HepG2 (cell line): ENCODE results near the gene RBM23. TPM values are rescaled to one million over a fixed set of nuclear protein-coding genes. Genes with fewer than 3 reads are reported as not detected.
A peak's percentile ranks its signal among the peaks of the same experiment; 100 is the strongest.

Experiments used
- HMG20B ChIP-seq: conservative IDR thresholded peaks from 2 replicates; pipeline ENCODE4 v1.6.1; 2016; ENCODE audit warnings: missing genetic modification reagents, missing compliant biosample characterization
- ISL2 ChIP-seq: sonication (generic); formaldehyde crosslinking; IDR thresholded peaks from 2 replicates; pipeline ENCODE4 v1.5.0; 2020; ENCODE audit warnings: missing genetic modification reagents
- KLF12 ChIP-seq: sonication (generic); formaldehyde crosslinking; IDR thresholded peaks from 2 replicates; pipeline ENCODE4 v1.4.0; 2020; ENCODE audit warnings: missing genetic modification reagents, borderline replicate concordance
- KLF6 ChIP-seq: IDR thresholded peaks from 2 replicates; pipeline ENCODE4 v1.8.0; 2016; ENCODE audit warnings: missing biosample characterization, missing genetic modification reagents
- MATR3 ChIP-seq: sonication (generic); formaldehyde crosslinking; IDR thresholded peaks from 2 replicates; pipeline ENCODE4 v1.4.0; 2020; ENCODE audit warnings: missing genetic modification reagents
- NFIC ChIP-seq: IDR thresholded peaks from 2 replicates; pipeline ENCODE4 v1.6.1; 2012; ENCODE audit warnings: mild to moderate bottlenecking, low read length, inconsistent platforms
- NPAS2 ChIP-seq: sonication (generic); formaldehyde crosslinking; IDR thresholded peaks from 2 replicates; pipeline ENCODE4 v1.8.0; 2022; ENCODE audit warnings: mild to moderate bottlenecking, missing genetic modification reagents, borderline replicate concordance
- TOPORS ChIP-seq: sonication (generic); formaldehyde crosslinking; IDR thresholded peaks from 2 replicates; pipeline ENCODE4 v1.8.0; 2023; ENCODE audit warnings: mild to moderate bottlenecking, missing genetic modification reagents
- ZNF207 ChIP-seq: fragments of 450-650 bp; IDR thresholded peaks from 2 replicates; pipeline ENCODE4 v1.6.1; 2016; ENCODE audit warnings: antibody characterized with exemption, borderline replicate concordance
- ZNF224 ChIP-seq: sonication (generic); formaldehyde crosslinking; IDR thresholded peaks from 2 replicates; pipeline ENCODE4 v1.5.0; 2020; ENCODE audit warnings: mild to moderate bottlenecking, missing genetic modification reagents
- ZNF558 ChIP-seq: sonication (generic); formaldehyde crosslinking; IDR thresholded peaks from 2 replicates; pipeline ENCODE4 v1.9.0; 2022; ENCODE audit warnings: mild to moderate bottlenecking, missing genetic modification reagents, borderline replicate concordance
- ZNF660 ChIP-seq: sonication (generic); formaldehyde crosslinking; IDR thresholded peaks from 2 replicates; pipeline ENCODE4 v1.5.1; 2020; ENCODE audit warnings: mild to moderate bottlenecking, low read depth, missing genetic modification reagents, borderline replicate concordance
- ZNF724P ChIP-seq: sonication (generic); formaldehyde crosslinking; IDR thresholded peaks from 2 replicates; pipeline ENCODE4 v1.8.0; 2022; ENCODE audit warnings: missing genetic modification reagents, borderline replicate concordance
- ZSCAN22 ChIP-seq: sonication (generic); formaldehyde crosslinking; IDR thresholded peaks from 2 replicates; pipeline ENCODE4 v1.4.0; 2020; ENCODE audit warnings: mild to moderate bottlenecking, missing genetic modification reagents
- polyA plus RNA-seq, 8 experiments: library from polyadenylated mRNA; depleted of rRNA in 3 of 8; stranded (reverse) in 7 of 8; unstranded in 1 of 8; fragments of >200 nt; fragmentation: Illumina TruSeq in 4 of 8; extraction: Trizol in 4 of 8; gene quantifications; 2 replicates each; pipeline versions ENCODE4 v1.2.1 to v1.2.3, GENCODE V29; 2011 to 2016; ENCODE audit warnings: low read depth in 4 of 8, missing spikeins in 1 of 8, mixed read lengths in 1 of 8; ENCODE audit not compliant: insufficient read depth in 1 of 8
- total RNA-seq, 5 experiments: library from RNA; depleted of rRNA; stranded (reverse); fragments of >200 nt; fragmentation: Illumina TruSeq; extraction: Trizol; gene quantifications; 2 replicates each; pipeline ENCODE4 v1.2.3, GENCODE V29; 2016; ENCODE audit warnings: low read depth in 1 of 5
- TF ChIP-seq, protein P1 (sequence below): sonication (generic); formaldehyde crosslinking; IDR thresholded peaks from 2 replicates; pipeline ENCODE4 v1.4.0; 2020; ENCODE audit warnings: missing genetic modification reagents, mild to moderate bottlenecking, borderline replicate concordance
- TF ChIP-seq, protein P2 (sequence below): sonication (generic); formaldehyde crosslinking; IDR thresholded peaks from 2 replicates; pipeline ENCODE4 v1.4.0; 2020; ENCODE audit warnings: missing genetic modification reagents
- TF ChIP-seq, protein P3 (sequence below): sonication (generic); formaldehyde crosslinking; IDR thresholded peaks from 2 replicates; pipeline ENCODE4 v1.9.0; 2021; ENCODE audit warnings: mild to moderate bottlenecking, missing genetic modification reagents

RBM23 gene
- total and polyA plus RNA-seq, 2 of the 13 experiments (the other 11 are each of a cell fraction or from before 2014, with no cell fraction given), result 1.5 to 2.1 TPM

DNA sequence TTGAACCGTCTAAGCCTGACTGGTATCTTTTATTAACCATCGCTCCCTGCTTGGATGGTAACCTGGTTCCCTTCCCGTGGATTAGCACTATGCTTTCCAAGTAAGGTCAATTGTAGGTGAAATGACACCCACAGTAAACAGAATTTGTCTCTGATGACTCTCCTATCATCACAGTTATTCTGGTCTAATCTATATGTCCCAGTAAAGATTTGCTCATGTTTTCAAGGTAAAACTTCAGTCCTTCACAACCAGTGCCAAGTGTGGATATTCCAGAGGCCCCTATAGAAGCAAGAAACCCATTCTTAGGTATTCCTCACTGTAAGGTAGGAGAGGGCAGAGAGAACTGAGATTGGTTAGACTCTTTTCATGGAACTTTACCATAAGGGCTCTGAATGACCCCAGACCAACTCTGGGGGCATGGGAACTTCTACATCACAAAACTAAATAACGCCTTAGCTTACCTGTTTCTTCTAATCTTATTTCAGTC lies 47.9 kb upstream of the RBM23 start (continued):
- no peak for TF ChIP-seq ZSCAN22 (CRISPR knock-in tag)
- TF ChIP-seq ZNF724P, result no peak
- TF ChIP-seq ZNF224 (CRISPR knock-in tag), result no peak
- TF ChIP-seq ISL2 (CRISPR knock-in tag), result no peak
- no peak for TF ChIP-seq ZNF207
- no peak for TF ChIP-seq ZNF660 (CRISPR knock-in tag)
- TF ChIP-seq ZNF558 (CRISPR knock-in tag), result peak; percentile 42; the same call in 1 of the 2 replicates
- no peak for TF ChIP-seq MATR3 (CRISPR knock-in tag)
- TF ChIP-seq KLF6, result no peak
- TF ChIP-seq HMG20B (CRISPR knock-in tag), result no peak
- TF ChIP-seq, protein P1, sequence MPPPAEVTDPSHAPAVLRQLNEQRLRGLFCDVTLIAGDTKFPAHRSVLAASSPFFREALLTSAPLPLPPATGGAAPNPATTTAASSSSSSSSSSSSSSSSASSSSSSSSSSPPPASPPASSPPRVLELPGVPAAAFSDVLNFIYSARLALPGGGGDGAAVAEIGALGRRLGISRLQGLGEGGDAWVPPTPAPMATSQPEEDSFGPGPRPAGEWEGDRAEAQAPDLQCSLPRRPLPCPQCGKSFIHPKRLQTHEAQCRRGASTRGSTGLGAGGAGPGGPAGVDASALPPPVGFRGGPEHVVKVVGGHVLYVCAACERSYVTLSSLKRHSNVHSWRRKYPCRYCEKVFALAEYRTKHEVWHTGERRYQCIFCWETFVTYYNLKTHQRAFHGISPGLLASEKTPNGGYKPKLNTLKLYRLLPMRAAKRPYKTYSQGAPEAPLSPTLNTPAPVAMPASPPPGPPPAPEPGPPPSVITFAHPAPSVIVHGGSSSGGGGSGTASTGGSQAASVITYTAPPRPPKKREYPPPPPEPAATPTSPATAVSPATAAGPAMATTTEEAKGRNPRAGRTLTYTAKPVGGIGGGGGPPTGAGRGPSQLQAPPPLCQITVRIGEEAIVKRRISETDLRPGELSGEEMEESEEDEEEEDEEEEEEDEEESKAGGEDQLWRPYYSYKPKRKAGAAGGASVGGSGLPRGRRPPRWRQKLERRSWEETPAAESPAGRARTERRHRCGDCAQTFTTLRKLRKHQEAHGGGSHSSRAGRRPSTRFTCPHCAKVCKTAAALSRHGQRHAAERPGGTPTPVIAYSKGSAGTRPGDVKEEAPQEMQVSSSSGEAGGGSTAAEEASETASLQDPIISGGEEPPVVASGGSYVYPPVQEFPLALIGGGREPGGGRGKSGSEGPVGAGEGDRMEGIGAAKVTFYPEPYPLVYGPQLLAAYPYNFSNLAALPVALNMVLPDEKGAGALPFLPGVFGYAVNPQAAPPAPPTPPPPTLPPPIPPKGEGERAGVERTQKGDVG, result no peak
- TF ChIP-seq KLF12, result no peak
- TF ChIP-seq, protein P2, sequence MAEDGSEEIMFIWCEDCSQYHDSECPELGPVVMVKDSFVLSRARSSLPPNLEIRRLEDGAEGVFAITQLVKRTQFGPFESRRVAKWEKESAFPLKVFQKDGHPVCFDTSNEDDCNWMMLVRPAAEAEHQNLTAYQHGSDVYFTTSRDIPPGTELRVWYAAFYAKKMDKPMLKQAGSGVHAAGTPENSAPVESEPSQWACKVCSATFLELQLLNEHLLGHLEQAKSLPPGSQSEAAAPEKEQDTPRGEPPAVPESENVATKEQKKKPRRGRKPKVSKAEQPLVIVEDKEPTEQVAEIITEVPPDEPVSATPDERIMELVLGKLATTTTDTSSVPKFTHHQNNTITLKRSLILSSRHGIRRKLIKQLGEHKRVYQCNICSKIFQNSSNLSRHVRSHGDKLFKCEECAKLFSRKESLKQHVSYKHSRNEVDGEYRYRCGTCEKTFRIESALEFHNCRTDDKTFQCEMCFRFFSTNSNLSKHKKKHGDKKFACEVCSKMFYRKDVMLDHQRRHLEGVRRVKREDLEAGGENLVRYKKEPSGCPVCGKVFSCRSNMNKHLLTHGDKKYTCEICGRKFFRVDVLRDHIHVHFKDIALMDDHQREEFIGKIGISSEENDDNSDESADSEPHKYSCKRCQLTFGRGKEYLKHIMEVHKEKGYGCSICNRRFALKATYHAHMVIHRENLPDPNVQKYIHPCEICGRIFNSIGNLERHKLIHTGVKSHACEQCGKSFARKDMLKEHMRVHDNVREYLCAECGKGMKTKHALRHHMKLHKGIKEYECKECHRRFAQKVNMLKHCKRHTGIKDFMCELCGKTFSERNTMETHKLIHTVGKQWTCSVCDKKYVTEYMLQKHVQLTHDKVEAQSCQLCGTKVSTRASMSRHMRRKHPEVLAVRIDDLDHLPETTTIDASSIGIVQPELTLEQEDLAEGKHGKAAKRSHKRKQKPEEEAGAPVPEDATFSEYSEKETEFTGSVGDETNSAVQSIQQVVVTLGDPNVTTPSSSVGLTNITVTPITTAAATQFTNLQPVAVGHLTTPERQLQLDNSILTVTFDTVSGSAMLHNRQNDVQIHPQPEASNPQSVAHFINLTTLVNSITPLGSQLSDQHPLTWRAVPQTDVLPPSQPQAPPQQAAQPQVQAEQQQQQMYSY (CRISPR knock-in tag), result no peak; the same call in 1 of the 2 replicates
- TF ChIP-seq NPAS2 (CRISPR knock-in tag), result no peak
- no peak; the same call in 1 of the 2 replicates for TF ChIP-seq TOPORS (CRISPR knock-in tag)
- TF ChIP-seq, protein P3, sequence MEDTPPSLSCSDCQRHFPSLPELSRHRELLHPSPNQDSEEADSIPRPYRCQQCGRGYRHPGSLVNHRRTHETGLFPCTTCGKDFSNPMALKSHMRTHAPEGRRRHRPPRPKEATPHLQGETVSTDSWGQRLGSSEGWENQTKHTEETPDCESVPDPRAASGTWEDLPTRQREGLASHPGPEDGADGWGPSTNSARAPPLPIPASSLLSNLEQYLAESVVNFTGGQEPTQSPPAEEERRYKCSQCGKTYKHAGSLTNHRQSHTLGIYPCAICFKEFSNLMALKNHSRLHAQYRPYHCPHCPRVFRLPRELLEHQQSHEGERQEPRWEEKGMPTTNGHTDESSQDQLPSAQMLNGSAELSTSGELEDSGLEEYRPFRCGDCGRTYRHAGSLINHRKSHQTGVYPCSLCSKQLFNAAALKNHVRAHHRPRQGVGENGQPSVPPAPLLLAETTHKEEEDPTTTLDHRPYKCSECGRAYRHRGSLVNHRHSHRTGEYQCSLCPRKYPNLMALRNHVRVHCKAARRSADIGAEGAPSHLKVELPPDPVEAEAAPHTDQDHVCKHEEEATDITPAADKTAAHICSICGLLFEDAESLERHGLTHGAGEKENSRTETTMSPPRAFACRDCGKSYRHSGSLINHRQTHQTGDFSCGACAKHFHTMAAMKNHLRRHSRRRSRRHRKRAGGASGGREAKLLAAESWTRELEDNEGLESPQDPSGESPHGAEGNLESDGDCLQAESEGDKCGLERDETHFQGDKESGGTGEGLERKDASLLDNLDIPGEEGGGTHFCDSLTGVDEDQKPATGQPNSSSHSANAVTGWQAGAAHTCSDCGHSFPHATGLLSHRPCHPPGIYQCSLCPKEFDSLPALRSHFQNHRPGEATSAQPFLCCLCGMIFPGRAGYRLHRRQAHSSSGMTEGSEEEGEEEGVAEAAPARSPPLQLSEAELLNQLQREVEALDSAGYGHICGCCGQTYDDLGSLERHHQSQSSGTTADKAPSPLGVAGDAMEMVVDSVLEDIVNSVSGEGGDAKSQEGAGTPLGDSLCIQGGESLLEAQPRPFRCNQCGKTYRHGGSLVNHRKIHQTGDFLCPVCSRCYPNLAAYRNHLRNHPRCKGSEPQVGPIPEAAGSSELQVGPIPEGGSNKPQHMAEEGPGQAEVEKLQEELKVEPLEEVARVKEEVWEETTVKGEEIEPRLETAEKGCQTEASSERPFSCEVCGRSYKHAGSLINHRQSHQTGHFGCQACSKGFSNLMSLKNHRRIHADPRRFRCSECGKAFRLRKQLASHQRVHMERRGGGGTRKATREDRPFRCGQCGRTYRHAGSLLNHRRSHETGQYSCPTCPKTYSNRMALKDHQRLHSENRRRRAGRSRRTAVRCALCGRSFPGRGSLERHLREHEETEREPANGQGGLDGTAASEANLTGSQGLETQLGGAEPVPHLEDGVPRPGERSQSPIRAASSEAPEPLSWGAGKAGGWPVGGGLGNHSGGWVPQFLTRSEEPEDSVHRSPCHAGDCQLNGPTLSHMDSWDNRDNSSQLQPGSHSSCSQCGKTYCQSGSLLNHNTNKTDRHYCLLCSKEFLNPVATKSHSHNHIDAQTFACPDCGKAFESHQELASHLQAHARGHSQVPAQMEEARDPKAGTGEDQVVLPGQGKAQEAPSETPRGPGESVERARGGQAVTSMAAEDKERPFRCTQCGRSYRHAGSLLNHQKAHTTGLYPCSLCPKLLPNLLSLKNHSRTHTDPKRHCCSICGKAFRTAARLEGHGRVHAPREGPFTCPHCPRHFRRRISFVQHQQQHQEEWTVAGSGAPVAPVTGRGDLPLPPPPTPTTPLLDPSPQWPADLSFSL, result no peak
- 0 out of 2 replicates have a peak, but pooled peaks have one; percentile 9 for TF ChIP-seq NFIC
